Lung (tissue), 12 donors: ENCODE data around the gene TRIM54. TPM values are rescaled to one million over a fixed set of nuclear protein-coding genes. Genes with fewer than 3 reads are reported as not detected.
A peak's percentile ranks its signal among the peaks of the same experiment; 100 is the strongest.

Source experiments
- ATAC-seq: fragments of 200-7000 bp; cut with Tn5 transposase; one replicate; pipeline ENCODE4 v1.9.1; 2020; ENCODE audit warnings: moderate number of reproducible peaks; ENCODE audit not compliant: insufficient read depth, low FRiP score
- DNase-seq, 3 donors: peaks; one replicate each; pipeline ENCODE4 v3.0.0-alpha.2; 2013 to 2017
- H3K27ac ChIP-seq, 2 donors: one replicate each; pipeline ENCODE4 v1.5.1; 2013; ENCODE audit warnings: mild to moderate bottlenecking in 2 of 2, moderate library complexity in 2 of 2, control low read depth in 1 of 2, inconsistent platforms in 1 of 2, low read depth in 1 of 2, low read length in 1 of 2
- H3K27me3 ChIP-seq, 3 donors: one replicate each; pipeline ENCODE4 v1.5.1; 2013; ENCODE audit warnings: low read length in 2 of 3; ENCODE audit not compliant: control insufficient read depth in 3 of 3, insufficient read depth in 3 of 3
- H3K36me3 ChIP-seq, 4 donors: one replicate each; pipeline ENCODE4 v1.5.1; 2013; ENCODE audit warnings: low read length in 4 of 4, mild to moderate bottlenecking in 1 of 4, moderate library complexity in 1 of 4; ENCODE audit not compliant: control insufficient read depth in 4 of 4, insufficient read depth in 4 of 4
- H3K4me1 ChIP-seq, 5 donors: one replicate each; pipeline ENCODE4 v1.5.1; 2013; ENCODE audit warnings: low read length in 5 of 5, mild to moderate bottlenecking in 2 of 5, moderate library complexity in 1 of 5; ENCODE audit not compliant: control insufficient read depth in 5 of 5, insufficient read depth in 5 of 5
- H3K4me3 ChIP-seq: one replicate; pipeline ENCODE4 v1.5.1; 2013; ENCODE audit warnings: mild to moderate bottlenecking, control low read depth, moderate library complexity
- H3K9ac ChIP-seq, 2 donors: one replicate each; pipeline ENCODE4 v1.5.1; 2013; ENCODE audit warnings: low read length in 2 of 2, control low read depth in 1 of 2; ENCODE audit not compliant: insufficient read depth in 1 of 2
- H3K9me3 ChIP-seq, 4 donors: one replicate each; pipeline ENCODE4 v1.5.1; 2013; ENCODE audit warnings: low read length in 3 of 4, mild to moderate bottlenecking in 1 of 4, moderate library complexity in 1 of 4; ENCODE audit not compliant: control insufficient read depth in 4 of 4, insufficient read depth in 3 of 4
- CTCF ChIP-seq: IDR thresholded peaks from 2 replicates; pipeline ENCODE4 v1.5.1; 2012; ENCODE audit warnings: mild to moderate bottlenecking; ENCODE audit errors: control extremely low read depth, extremely low read depth
- WGBS, 2 donors: extraction: QIAGEN DNeasy Blood & Tissue Kit; methylation state at CpG; one replicate each; pipeline ENCODE4 v1.1.7; 2013; 5-methylcytosine and 5-hydroxymethylcytosine counted together
- polyA plus RNA-seq, 2 donors: library from polyadenylated mRNA; stranded (reverse); fragments of 200-250 nt; gene quantifications; one replicate each; pipeline ENCODE4 v1.2.1, GENCODE V29; 2013
- total RNA-seq, 2 donors: library from RNA; depleted of rRNA in 1 of 2; stranded (reverse); fragments of >200 nt in 1 of 2; gene quantifications; one replicate each; pipeline ENCODE4 v1.2.1, GENCODE V29; 2014 to 2021
- donor health status: control.
- donor health status: control.
- donor health status: Bipolar disorder and iron deficiency.
- donor health status: healthy.
- donor health status: DM: yes; HTN: yes; CAD: no.

TRIM54 gene
- total and polyA plus RNA-seq, 4 donors, result 0.09 to 0.48 (median 0.13) TPM

GRCh38 chr2:27308359-27308881 lies 26.2 kb downstream of the TRIM54 start, which contains the start of gene UCN:
Gene UCN, minus strand, starts transcription at chr2:27308445. Its CDS starts 550 bp downstream, at chr2:27307895.
- DNase-seq (peak; percentile 67 to 78 (median 72)), ATAC-seq (no peak)
- no peak for TF ChIP-seq CTCF
- H3K27me3 ChIP-seq, result peaks cover 0 to 44% (median 34%) of the 10 kb centered on the region in 3 donors
- H3K9me3 ChIP-seq, result peaks cover 0 to 11% (median 0%) of the 10 kb centered on the region in 4 donors
- no peak within 1 kb of the TSS for H3K27ac ChIP-seq
- H3K36me3 ChIP-seq, result peaks cover 0 to 19% (median 9%) of the 10 kb centered on the region in 4 donors
- peaks cover 0 to 20% (median 0%) of the 10 kb centered on the region in 5 donors for H3K4me1 ChIP-seq
- 46 to 74% methylated on average over 22 to 25 of the region's 25 CpGs for WGBS, 2 donors
- H3K9ac ChIP-seq, result no peak within 1 kb of the TSS
- no peak within 1 kb of the TSS for H3K4me3 ChIP-seq

GRCh38 chr2:27309651-27310050 lies 27.4 kb downstream of the TRIM54 start:
- peaks cover 0 to 40% (median 34%) of the 10 kb centered on the region in 3 donors for H3K27me3 ChIP-seq
- no peak overlapping the region for H3K27ac ChIP-seq
- WGBS, 2 donors, result 93 to 94% methylated on average over 6 of the region's 6 CpGs
- TF ChIP-seq CTCF, result no peak
- H3K9me3 ChIP-seq, result peaks cover 0 to 11% (median 0%) of the 10 kb centered on the region in 4 donors
- no peak for ATAC-seq
- no peak overlapping the region for H3K9ac ChIP-seq
- peaks cover 0 to 19% (median 9%) of the 10 kb centered on the region in 4 donors for H3K36me3 ChIP-seq
- H3K4me1 ChIP-seq, result peaks cover 0 to 20% (median 0%) of the 10 kb centered on the region in 5 donors
- H3K4me3 ChIP-seq, result no peak overlapping the region
- no peak for DNase-seq

- H3K36me3 ChIP-seq, result peaks cover 0 to 29% (median 9%) of the 10 kb centered on the region in 4 donors
- 94 to 95% methylated on average over 3 of the region's 3 CpGs for WGBS, 2 donors
- H3K27me3 ChIP-seq, result peaks cover 0 to 15% (median 12%) of the 10 kb centered on the region in 3 donors
- H3K27ac ChIP-seq, result no peak overlapping the region
- no peak for ATAC-seq
- H3K4me1 ChIP-seq, result peaks cover 0 to 11% (median 3%) of the 10 kb centered on the region in 5 donors
- no peak for DNase-seq
- TF ChIP-seq CTCF, result no peak
- peaks cover 0 to 9% (median 0%) of the 10 kb centered on the region in 4 donors for H3K9me3 ChIP-seq
- no peak overlapping the region for H3K4me3 ChIP-seq
- no peak overlapping the region for H3K9ac ChIP-seq
Observed at GRCh38 chr2:27312152-27312551, 29.9 kb downstream of the TRIM54 start.
